Chondrocyte (in vitro differentiated cells): Measurements from ENCODE around the gene FOXP1. TPM values are rescaled to one million over a fixed set of nuclear protein-coding genes. Genes with fewer than 3 reads are reported as not detected.
A peak's percentile ranks its signal among the peaks of the same experiment; 100 is the strongest.

ENCODE experiments used
- DNase-seq: peaks from one replicate; pipeline ENCODE4 v3.0.0; 2021; ENCODE audit warnings: mixed read lengths, low spot score
- H3K27ac Mint-ChIP-seq: one replicate; pipeline ENCODE4 v1.8.0; 2021; ENCODE audit warnings: mild to moderate bottlenecking, moderate library complexity, mixed read lengths; ENCODE audit not compliant: unreplicated experiment
- H3K27me3 Mint-ChIP-seq: 2 replicates; pipeline ENCODE4 v1.8.0; 2021; ENCODE audit warnings: low read depth, mixed read lengths
- H3K36me3 Mint-ChIP-seq: 2 replicates; pipeline ENCODE4 v1.8.0; 2021; ENCODE audit warnings: low read depth, mixed read lengths
- H3K4me1 Mint-ChIP-seq: 2 replicates; pipeline ENCODE4 v1.8.0; 2021; ENCODE audit warnings: low read depth, mild to moderate bottlenecking, mixed read lengths
- H3K4me3 Mint-ChIP-seq: one replicate; pipeline ENCODE4 v1.8.0; 2021; ENCODE audit warnings: mild to moderate bottlenecking, moderate library complexity, mixed read lengths; ENCODE audit not compliant: unreplicated experiment
- H3K9me3 Mint-ChIP-seq: 2 replicates; pipeline ENCODE4 v1.8.0; 2021; ENCODE audit warnings: low read depth, mixed read lengths
- CTCF ChIP-seq: fragments of 200-600 bp; sonication (generic); IDR thresholded peaks from 2 replicates; pipeline ENCODE4 v1.5.0; 2021; ENCODE audit warnings: antibody characterized with exemption, mild to moderate bottlenecking, moderate library complexity
- total RNA-seq: library from RNA; stranded (reverse); gene quantifications from 3 replicates; pipeline ENCODE4 v1.2.1, GENCODE V29; 2021

Gene FOXP1
- total RNA-seq, 1 donor from 2014 or later = 206 TPM

- Mint-ChIP-seq H3K4me3 (no peak overlapping the region), H3K27me3 (no peaks in the 10 kb centered on the region), H3K4me1 (peaks cover 75% of the 10 kb centered on the region), H3K9me3 (no peaks in the 10 kb centered on the region), H3K27ac (peak overlapping the region; percentile 83), H3K36me3 (peaks cover 2% of the 10 kb centered on the region)
- TF ChIP-seq CTCF = no peak
- DNase-seq = no peak
Measured at GRCh38 chr3:71520161-71521020, 63.1 kb downstream of the FOXP1 start.

GRCh38 chr3:71518089-71518488, 65.4 kb downstream of the FOXP1 start:
- Mint-ChIP-seq H3K9me3 (no peaks in the 10 kb centered on the region), H3K4me1 (peaks cover 65% of the 10 kb centered on the region), H3K4me3 (no peak overlapping the region), H3K27ac (peak overlapping the region; percentile 68), H3K36me3 (peaks cover 2% of the 10 kb centered on the region), H3K27me3 (no peaks in the 10 kb centered on the region)
- no peak for DNase-seq
- TF ChIP-seq CTCF = no peak

GRCh38 chr3:71517271-71517791, 66.2 kb downstream of the FOXP1 start:
- Mint-ChIP-seq H3K36me3 (peaks cover 2% of the 10 kb centered on the region), H3K27me3 (no peaks in the 10 kb centered on the region), H3K27ac (peak overlapping the region; percentile 68), H3K4me3 (no peak overlapping the region), H3K4me1 (peaks cover 57% of the 10 kb centered on the region), H3K9me3 (no peaks in the 10 kb centered on the region)
- no peak for TF ChIP-seq CTCF
- no peak for DNase-seq

- Mint-ChIP-seq H3K36me3 (peaks cover under 1% of the 10 kb centered on the region), H3K9me3 (no peaks in the 10 kb centered on the region), H3K4me3 (no peak overlapping the region), H3K4me1 (peaks cover 42% of the 10 kb centered on the region), H3K27me3 (no peaks in the 10 kb centered on the region), H3K27ac (no peak overlapping the region)
- DNase-seq = no peak
- TF ChIP-seq CTCF = no peak
Measured at GRCh38 chr3:71515636-71516365, 67.7 kb downstream of the FOXP1 start.

GRCh38 chr3:71514621-71515020, 68.9 kb downstream of the FOXP1 start:
- peaks cover 30% of the 10 kb centered on the region for H3K4me1 Mint-ChIP-seq
- no peaks in the 10 kb centered on the region for H3K9me3 Mint-ChIP-seq
- no peak overlapping the region for H3K27ac Mint-ChIP-seq
- no peak for DNase-seq
- H3K36me3 Mint-ChIP-seq = no peaks in the 10 kb centered on the region
- H3K4me3 Mint-ChIP-seq = no peak overlapping the region
- no peak for TF ChIP-seq CTCF
- no peaks in the 10 kb centered on the region for H3K27me3 Mint-ChIP-seq
